Breast epithelium (tissue), 4 donors: ENCODE measurements around the gene AGR3. TPM values are rescaled to one million over a fixed set of nuclear protein-coding genes. Genes with fewer than 3 reads are reported as not detected.

Experiments used
- DNase-seq, 2 donors: peaks; one replicate each; pipeline ENCODE4 v3.0.0-alpha.2; 2019; ENCODE audit warnings: low spot score in 2 of 2
- H3K27ac ChIP-seq, 2 donors: fragments of 200-600 bp; sonication (generic) in 1 of 2; one replicate each; pipeline ENCODE4 v1.5.1; 2016 to 2019; ENCODE audit warnings: mild to moderate bottlenecking in 1 of 2
- H3K27me3 ChIP-seq, 2 donors: fragments of 200-600 bp; sonication (generic) in 1 of 2; one replicate each; pipeline versions ENCODE4 v1.5.1 to v1.6.0; 2017 to 2019; ENCODE audit warnings: control low read depth in 1 of 2, mild to moderate bottlenecking in 1 of 2
- H3K36me3 ChIP-seq: fragments of 200-600 bp; one replicate; pipeline ENCODE4 v1.5.1; 2019
- H3K4me1 ChIP-seq, 2 donors: fragments of 200-600 bp; sonication (generic); one replicate each; pipeline ENCODE4 v1.5.1; 2016 to 2019; ENCODE audit warnings: control low read depth in 1 of 2
- H3K4me3 ChIP-seq, 3 donors: fragments of 200-600 bp; sonication (generic); 1 replicate in 2 of 3; 2 replicates in 1 of 3; pipeline ENCODE4 v1.5.1; 2016 to 2019; ENCODE audit warnings: mild to moderate bottlenecking in 3 of 3, moderate library complexity in 2 of 3
- H3K9me3 ChIP-seq, 2 donors: fragments of 200-600 bp; sonication (generic) in 1 of 2; one replicate each; pipeline ENCODE4 v1.5.1; 2016 to 2019; ENCODE audit warnings: control low read depth in 1 of 2
- POLR2A ChIP-seq: fragments of 450-650 bp; IDR thresholded peaks from one replicate; pipeline ENCODE4 v1.6.1; 2016; ENCODE audit warnings: antibody characterized with exemption, mild to moderate bottlenecking, moderate library complexity
- POLR2AphosphoS5 ChIP-seq, 3 donors: sonication (generic); formaldehyde crosslinking; IDR thresholded peaks; one replicate each; pipeline ENCODE4 v1.6.1; 2017; ENCODE audit warnings: antibody characterized with exemption in 3 of 3
- intact Hi-C: fragments of 100-400 bp; cut with DNase I; formaldehyde crosslinking; loops from one replicate; pipeline ENCODE4 v1.15.1; 2023; ENCODE audit warnings: low total_unique reads
- total RNA-seq, 3 donors: library from RNA; depleted of rRNA; stranded (reverse); fragments of >200 nt; gene quantifications; one replicate each; pipeline ENCODE4 v1.1.0, GENCODE V29; 2016
- TF ChIP-seq, protein P1 (sequence below), 3 donors: fragments of 450-650 bp; IDR thresholded peaks; one replicate each; pipeline ENCODE4 v1.5.1; 2016 to 2017; ENCODE audit warnings: antibody characterized with exemption in 3 of 3, mild to moderate bottlenecking in 3 of 3, moderate library complexity in 3 of 3

Gene AGR3
- 10 to 100 TPM in 2 of 3 donors, not detected in 1; 32.1 to 37.3 TPM for total RNA-seq

DNA sequence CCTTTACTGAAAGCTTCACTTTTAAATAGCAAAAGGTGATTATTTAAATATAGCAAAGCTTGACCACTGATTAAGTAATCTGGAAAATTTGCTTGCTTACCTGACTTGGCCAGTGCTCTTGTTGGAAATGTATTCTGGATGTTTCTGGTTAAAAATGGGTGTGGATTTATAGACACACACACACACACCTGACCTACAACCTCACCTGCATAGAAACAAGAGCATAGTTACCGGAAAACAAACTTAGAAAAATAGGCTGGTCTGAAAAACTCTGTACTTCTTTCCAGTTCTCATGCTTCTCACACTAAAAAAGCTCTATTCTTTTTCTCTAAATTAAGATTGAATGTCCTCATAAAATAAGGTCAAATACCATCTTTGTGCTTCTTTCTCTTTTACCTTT, at the start of gene AGR3:
Gene AGR3, minus strand, starts transcription at position 140 of the 400 bp plus-strand sequence. CDS start 3,365 bp downstream, outside the sequence.
- Histone ChIP-seq H3K27ac (peak within 1 kb of the TSS; percentile 62 to 71), H3K4me3 (peak within 1 kb of the TSS in 1 of 3 donors; percentile 19), H3K27me3 (no peaks in the 10 kb centered on the region), H3K4me1 (no peaks in the 10 kb centered on the region), H3K9me3 (no peaks in the 10 kb centered on the region), H3K36me3 (no peaks in the 10 kb centered on the region)
- no peak for DNase-seq
- intact Hi-C loops = no loop called here
- TF ChIP-seq POLR2AphosphoS5 (IDR thresholded peaks at IDR 0.05) = no peak
- TF ChIP-seq POLR2A = no peak
- TF ChIP-seq, protein P1, sequence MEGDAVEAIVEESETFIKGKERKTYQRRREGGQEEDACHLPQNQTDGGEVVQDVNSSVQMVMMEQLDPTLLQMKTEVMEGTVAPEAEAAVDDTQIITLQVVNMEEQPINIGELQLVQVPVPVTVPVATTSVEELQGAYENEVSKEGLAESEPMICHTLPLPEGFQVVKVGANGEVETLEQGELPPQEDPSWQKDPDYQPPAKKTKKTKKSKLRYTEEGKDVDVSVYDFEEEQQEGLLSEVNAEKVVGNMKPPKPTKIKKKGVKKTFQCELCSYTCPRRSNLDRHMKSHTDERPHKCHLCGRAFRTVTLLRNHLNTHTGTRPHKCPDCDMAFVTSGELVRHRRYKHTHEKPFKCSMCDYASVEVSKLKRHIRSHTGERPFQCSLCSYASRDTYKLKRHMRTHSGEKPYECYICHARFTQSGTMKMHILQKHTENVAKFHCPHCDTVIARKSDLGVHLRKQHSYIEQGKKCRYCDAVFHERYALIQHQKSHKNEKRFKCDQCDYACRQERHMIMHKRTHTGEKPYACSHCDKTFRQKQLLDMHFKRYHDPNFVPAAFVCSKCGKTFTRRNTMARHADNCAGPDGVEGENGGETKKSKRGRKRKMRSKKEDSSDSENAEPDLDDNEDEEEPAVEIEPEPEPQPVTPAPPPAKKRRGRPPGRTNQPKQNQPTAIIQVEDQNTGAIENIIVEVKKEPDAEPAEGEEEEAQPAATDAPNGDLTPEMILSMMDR (IDR thresholded peaks at IDR 0.05) = no peak

DNA sequence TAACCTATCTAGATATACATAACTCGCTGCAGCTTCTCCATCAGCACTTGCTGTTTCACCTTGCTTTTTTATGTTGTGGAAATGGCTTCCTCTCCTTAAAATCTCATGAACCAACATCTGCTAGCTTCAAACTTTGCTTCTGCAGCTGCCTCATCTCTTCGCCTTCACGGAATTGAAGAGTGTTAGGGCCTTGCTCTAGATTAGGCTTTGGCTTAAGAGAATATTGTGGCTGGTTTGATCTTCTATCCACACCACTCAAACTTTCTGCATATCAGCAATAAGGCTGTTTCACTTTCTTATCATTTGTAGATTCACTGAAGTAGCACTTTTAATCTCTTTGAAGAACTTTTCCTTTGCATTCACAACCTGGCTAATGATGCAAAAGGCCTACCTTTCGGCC, 49.2 kb upstream of the AGR3 start:
- Histone ChIP-seq H3K4me1 (no peaks in the 10 kb centered on the region), H3K27ac (no peak overlapping the region), H3K4me3 (no peak overlapping the region), H3K9me3 (no peaks in the 10 kb centered on the region), H3K27me3 (no peaks in the 10 kb centered on the region), H3K36me3 (no peaks in the 10 kb centered on the region)
- intact Hi-C loops = no loop called here
- TF ChIP-seq, protein P1 (IDR thresholded peaks at IDR 0.05) = no peak
- TF ChIP-seq POLR2AphosphoS5 (IDR thresholded peaks at IDR 0.05) = no peak
- TF ChIP-seq POLR2A = no peak
- no peak for DNase-seq

DNA sequence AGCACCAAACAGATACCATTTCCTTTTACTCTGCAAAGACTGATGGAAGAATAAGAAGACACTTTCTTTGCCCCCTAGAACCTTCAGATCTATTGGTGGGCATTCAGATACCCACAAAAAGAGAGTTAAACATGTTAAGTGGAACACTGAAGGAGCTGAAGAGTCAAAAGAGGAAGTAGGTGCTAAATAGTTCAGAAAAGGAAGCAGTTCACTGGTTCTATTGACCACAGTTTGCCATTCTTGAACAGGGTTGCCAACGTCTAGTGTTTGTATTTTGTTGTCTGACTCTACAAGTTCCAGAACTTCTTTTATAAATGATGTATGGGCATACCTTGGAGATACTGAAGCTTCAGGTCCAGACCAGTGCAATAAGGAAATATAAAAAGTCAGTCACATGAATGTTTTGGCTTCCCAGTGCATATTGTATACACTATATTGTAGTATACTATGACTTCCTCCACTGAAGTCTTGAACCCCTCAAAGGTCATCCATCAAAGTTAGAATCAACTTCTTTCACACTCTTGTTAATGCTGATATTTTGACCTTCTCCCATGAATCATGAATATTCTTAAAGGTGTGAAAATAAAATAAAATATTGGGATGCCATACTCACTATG, 47.5 kb upstream of the AGR3 start:
- DNase-seq = no peak
- H3K4me3 ChIP-seq = no peak overlapping the region
- H3K9me3 ChIP-seq = no peaks in the 10 kb centered on the region
- H3K27ac ChIP-seq = no peak overlapping the region
- H3K27me3 ChIP-seq = no peaks in the 10 kb centered on the region
- H3K4me1 ChIP-seq = no peaks in the 10 kb centered on the region
- TF ChIP-seq POLR2A = no peak
- TF ChIP-seq, protein P1 (IDR thresholded peaks at IDR 0.05) = no peak
- TF ChIP-seq POLR2AphosphoS5 (IDR thresholded peaks at IDR 0.05) = no peak
- intact Hi-C loops = no loop called here
- H3K36me3 ChIP-seq = no peaks in the 10 kb centered on the region

DNA sequence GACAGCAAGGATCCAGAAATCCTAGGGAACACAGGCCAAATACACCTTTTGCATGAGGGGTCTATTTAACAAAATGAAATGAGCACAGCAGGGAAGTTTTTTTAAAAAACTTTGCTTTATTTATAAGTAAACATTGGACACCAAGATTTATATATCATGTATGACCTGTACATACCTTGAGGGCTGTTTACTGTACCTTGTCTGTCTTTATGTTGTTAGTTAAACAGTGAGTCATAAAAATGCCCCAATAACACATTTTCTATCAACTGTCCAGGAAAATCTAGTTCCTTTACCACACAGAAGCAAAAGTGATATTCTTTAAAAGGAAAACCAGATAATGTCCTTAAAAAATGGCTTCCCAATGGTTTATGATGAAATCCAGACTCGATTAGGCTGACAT, 45.1 kb upstream of the AGR3 start:
- H3K36me3 ChIP-seq = no peaks in the 10 kb centered on the region
- no peaks in the 10 kb centered on the region for H3K4me1 ChIP-seq
- no peaks in the 10 kb centered on the region for H3K9me3 ChIP-seq
- DNase-seq = no peak
- H3K27ac ChIP-seq = no peak overlapping the region
- H3K27me3 ChIP-seq = no peaks in the 10 kb centered on the region
- TF ChIP-seq, protein P1 (IDR thresholded peaks at IDR 0.05) = no peak
- TF ChIP-seq POLR2AphosphoS5 (IDR thresholded peaks at IDR 0.05) (no peak), POLR2A (no peak)
- intact Hi-C loops = no loop called here
- H3K4me3 ChIP-seq = no peak overlapping the region

DNA sequence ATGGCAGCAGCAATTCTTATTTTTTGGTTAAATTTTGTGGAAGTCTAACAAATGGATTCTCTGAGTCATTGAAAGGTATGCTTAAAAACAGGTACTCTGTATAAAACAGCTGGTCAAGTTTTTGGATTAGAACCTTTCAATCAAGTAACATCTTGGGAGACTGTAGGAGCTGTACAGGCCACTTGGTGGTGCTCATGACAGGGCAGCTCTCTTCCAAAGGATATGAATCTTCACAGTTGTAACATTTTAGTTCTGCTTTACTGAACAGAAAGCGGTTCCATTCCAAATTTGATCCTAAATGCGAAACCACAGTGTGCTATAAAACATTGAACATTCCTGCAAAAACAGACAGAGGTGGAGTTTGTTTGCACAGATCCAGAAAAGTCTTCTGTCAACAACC, 44.5 kb upstream of the AGR3 start:
- intact Hi-C loops = no loop called here
- H3K27ac ChIP-seq = no peak overlapping the region

More for the DNA sequence above, 44.5 kb upstream of the AGR3 start:
- no peaks in the 10 kb centered on the region for H3K4me1 ChIP-seq
- no peak for DNase-seq
- H3K27me3 ChIP-seq = no peaks in the 10 kb centered on the region
- no peaks in the 10 kb centered on the region for H3K9me3 ChIP-seq
- TF ChIP-seq POLR2AphosphoS5 (IDR thresholded peaks at IDR 0.05) (no peak), POLR2A (no peak)
- TF ChIP-seq, protein P1 (IDR thresholded peaks at IDR 0.05) = peak in 2 of 3 donors; percentile 50 to 64
- no peak overlapping the region for H3K4me3 ChIP-seq
- H3K36me3 ChIP-seq = no peaks in the 10 kb centered on the region
